Stimulated activated CD4-positive, alpha-beta T cell treated with anti-CD3 and anti-CD28 coated beads, Interleukin-4, amount 100 ng/mL, for 24 hours (primary cell): ENCODE results near the gene PTPRU.

Experiments
- DNase-seq: peaks from one replicate; pipeline ENCODE4 v3.0.0-alpha.2; 2020

The PTPRU gene

DNA sequence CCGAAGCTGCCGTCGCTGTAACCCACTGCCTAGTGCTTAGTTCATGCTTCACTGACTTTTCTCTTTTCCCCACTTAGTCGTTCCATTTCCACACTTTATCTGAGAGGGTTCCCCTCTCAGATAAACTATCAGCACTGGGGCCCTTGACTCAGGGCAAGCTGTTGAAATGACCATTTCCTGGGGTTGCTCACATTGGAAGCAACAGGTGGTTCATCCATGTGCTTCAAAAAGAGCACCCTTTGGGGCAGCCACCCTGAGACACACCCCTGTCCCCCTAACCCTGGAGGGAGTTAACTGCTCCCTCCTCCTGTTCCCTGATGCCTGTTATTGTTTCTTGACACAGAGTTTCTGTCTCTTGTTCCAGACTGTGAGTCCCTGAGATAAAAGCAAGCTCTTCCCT, 107.2 kb downstream of the PTPRU start:
- no peak for DNase-seq

DNA sequence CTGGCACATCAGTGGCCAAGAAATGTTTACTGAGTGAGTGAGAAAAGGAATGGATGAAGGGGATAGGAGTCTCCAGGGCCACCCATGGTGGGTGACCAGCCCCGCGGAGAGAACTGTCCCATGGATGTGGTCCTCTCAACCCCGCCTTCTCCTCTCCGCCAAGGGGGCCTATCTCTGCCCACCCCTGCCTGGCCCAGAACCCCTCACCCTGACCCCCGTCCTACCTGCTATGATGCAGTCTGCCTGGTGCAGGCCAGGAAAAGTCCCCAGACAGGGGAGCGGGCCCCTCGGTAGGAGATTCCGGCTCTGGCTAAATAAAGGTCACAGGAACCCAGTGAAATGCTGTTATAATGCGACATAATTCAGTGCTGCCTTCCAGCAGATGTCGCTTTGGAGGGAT, 107.6 kb downstream of the PTPRU start:
- DNase-seq = no peak

DNA sequence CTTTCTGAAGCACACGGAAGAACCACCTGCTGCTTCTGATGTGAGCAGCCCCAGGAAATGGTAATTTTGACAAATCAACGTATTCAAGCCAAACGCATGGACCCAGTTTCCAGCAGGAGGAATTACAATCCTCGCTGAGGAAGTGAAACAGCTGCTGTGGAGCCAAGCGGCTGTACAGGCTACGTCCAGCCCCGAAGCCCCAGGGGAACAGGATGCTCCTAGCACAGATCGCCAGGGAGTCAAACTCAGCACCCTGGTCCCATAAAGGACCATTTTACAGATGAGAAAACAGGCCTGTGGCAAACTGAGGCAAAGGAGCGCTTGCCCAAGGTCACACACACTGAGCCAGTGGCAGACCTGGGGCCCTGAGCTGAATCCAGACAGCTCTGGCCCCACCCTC, 108.0 kb downstream of the PTPRU start:
- DNase-seq = no peak

DNA sequence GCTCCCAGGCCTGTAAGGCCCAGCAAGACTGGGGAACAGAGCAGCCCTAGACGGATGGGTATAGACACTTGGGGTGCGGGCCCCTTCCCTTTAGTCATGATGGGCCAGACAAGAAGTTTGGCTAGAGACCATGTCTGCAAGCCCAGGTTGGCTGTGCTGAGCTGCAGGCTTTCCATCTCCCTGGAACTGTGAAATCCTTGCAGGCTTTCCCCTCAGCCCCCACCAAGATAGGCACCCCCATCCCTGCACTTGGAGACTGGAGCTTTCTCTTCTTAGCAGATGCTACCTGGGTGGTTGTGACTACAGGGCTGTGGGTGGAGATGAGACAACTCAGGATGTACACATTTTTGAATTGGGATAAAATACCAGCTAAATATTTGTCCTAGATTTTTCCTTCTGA, 110.3 kb downstream of the PTPRU start:
- DNase-seq = no peak

DNA sequence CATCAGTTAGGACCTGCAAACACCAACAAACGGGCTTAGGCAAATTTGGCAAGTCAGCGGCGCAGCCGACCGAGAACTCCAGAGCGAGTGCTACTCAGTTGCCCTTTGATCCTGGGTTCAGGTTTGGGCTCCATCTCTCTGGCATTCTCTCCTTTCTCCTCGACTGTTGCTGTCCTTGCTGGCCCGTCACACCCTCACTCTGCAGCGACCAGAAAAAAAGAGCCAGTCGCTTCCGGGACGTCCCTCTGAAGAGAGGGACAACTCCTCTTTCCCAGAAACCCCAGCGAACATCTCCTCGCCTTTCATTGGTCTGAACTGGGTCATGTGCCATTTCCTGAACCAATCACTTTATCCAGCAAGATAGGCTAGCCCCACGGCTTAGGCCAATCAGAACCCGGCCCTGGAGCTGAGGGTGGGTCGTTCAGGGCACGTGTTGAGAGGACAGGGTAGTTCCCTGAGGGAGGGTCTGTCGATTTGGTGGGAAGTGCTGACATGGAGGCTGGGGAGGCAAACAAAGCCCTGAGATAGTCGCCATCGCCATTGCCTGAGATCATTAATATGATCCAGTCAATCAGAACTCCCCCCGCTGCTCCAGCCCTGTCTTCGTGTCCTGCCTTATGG, 113.7 kb downstream of the PTPRU start:
- no peak for DNase-seq

DNA sequence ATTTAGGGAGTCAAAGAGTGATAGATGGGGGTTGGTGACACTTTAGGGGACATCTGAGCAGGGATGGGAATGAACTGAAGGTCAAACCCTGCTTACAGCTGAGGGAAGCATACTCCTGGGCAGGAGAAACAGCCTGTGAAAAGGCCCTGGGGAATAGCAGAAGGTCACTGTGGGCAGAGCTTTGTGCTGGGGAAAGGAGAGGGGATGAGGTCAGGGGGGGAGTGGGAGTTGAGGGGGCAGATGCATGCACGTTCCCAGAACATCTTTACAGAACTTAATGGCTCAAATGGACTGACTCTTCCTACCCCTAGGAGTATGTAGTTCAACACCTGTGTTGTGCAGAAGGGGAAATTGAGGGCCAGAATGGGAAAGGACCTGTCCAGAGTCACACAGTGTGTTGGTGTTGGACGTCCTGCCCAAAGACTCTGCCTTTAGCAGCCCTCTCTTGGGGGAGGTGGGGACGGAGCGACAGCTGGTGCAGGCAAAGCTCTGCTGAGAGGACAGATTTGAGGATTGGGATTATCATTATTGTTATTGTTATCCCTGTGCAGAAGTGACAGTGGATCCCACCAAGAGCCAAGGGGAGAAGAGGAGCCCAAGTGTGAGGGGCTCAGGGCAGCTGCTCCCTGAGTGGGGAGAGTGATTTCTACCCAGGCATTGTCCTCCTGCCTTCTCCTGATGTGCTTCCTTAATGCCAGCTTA, 116.5 kb downstream of the PTPRU start:
- no peak for DNase-seq

DNA sequence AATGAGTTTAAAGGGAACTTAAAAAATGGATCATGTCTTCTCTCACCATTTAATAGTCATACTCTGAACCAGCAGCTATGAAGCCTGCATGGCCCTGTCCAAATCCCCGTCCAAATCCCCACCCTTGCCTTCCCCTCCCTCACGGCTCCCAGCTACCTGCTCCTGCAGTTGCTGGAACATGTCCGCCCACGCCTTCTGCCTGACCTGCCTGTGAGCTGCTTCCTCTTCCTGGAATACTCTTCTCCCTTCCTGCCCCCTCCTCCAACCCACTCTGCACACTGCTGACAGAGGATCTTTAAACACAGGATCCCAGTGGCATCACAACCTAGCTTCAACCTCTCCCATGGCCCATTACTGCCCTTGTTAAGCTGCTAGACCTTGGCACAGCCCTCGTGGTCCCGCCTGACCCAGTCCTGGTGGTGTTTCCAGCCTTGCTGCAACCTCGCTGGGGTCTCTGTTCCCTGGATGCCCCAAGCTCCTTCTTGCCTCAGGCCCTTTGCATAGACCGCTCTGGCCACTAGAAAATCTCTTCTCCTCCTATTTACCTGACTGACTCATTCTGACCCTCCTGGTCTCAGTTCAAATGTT, 118.3 kb downstream of the PTPRU start:
- DNase-seq = no peak

DNA sequence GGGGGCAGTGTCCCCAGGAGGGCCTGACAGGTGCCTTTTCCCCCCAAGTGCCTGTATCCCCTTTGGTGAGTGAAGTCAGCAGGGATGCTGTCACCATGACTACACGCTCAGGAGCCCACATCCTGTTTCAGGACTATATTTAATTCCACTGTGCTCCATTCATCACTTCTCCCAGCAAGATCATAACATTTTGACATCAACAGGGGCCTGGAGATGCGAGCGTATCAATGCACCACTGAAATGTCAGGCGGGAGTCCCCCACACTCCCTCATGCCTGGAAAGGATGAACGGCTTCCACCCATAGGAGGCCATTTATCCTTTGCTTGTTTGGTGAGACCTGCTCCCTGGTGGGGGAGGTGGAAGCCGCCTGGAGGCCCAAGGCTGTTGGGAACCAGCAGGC, 119.1 kb downstream of the PTPRU start:
- no peak for DNase-seq

DNA sequence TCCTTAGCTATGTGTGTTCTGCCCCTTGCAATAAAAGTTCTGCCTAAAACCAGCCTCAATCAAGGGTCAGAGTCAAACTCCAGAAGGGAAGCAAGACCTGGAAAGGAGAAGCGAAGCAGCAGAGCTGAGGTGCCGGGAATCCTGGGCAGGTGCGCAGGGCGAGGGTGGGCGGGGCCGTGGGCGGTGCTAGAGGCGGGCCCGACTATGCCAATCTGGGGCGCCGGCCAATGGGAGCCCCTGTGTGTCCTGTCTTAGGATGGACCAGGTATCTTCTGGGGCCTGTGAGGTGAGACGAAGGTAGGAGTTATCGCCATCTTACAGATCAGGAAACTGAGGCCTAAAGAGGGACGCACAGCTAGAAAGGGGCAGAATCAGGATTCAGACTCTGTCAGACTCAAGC, 120.3 kb downstream of the PTPRU start:
- DNase-seq = no peak

DNA sequence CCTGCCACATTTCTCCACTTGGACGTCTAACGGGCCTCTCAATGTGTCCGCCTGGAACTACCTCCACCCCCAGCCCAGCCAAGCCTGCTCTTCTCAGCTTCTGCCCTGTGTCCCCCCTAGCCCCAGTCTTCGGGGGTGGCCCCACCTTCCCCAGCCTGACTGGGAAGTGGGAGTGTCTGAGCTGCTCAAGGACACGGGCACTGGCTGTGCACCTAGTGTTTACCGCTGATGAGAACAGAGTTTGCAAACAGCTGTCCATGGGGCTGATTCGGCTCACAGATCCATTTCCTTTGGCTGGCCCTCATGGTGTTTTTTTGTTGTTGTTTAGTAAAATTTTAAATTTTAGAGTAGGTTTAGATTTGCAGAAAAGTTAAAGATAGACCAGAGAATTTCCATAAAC, 121.1 kb downstream of the PTPRU start:
- DNase-seq = no peak

DNA sequence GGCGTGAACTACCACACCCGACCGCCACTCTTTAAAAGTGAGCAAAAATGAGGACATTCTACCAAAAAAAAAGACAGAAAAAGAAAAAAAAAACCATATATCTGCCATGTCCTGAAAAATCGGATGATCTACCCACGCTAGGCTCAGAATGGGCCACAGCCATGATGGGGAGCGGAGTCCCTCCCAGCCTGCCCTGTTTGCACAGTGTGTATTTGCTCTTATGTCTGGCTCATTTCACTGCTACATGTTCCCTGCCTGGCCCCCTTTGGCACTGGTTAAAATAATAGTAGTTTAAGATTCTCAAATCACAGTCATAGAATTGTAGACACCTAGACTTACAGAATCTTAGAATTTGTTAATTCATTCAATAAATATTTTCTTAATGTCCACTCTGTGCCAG, 121.9 kb downstream of the PTPRU start:
- no peak for DNase-seq

DNA sequence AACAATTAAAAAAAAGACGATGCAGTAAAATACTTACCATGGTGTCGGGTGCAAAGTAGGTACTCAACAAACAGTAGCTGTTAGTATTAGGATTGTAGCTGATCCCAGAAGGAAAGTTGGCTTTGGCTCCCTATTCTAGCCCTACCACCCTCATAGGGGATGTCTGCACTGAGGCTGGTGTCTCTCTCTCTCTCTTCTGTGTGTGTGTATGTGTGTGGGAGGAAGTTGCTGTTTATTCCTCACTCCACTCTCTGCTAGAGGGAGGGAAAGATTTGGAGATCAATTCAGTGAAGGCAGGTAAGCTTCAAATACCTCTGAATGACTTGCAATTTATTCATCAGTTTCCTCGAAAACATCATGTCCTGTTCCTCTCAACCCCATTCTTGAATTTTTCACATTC, 124.4 kb downstream of the PTPRU start:
- no peak for DNase-seq

DNA sequence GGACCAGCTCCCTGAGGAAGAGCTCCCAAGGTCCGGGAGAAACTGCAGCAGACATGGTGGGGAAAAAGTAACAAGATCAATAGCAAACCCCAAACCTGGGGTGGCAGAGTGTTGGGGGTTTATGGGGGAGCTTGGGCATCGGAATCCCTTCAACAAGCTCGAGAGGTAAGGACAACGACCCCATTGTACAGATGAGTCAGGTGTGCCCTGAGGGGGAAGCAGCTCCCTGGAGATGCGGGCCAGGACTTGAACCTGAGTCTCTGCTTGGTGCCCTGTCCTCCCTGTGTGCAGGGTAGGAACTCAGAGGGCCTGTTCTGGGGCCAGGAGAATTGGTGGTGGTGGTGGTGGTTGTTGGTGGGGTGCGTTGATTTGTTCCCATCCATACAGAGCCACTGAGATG, 125.4 kb downstream of the PTPRU start:
- no peak for DNase-seq

DNA sequence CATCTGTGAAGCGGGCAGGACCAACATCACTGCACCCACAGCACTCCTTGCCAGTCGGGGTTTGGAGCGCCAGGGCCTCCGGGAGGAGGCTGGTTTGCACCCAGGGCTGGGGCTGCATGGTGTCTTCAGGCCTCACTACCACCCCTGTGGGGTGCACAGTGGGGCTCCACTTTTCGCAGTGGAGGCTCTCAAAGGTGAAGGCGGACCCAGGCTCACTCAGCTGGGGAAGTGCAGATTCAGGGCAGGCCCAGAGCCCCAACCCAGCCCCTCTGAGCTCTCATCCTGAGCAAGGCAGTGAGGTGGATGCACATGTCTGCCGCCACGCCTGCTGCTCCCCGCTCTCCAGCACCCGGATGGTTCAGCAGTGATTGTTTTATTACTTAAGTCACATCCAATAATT, 125.8 kb downstream of the PTPRU start:
- DNase-seq = no peak

DNA sequence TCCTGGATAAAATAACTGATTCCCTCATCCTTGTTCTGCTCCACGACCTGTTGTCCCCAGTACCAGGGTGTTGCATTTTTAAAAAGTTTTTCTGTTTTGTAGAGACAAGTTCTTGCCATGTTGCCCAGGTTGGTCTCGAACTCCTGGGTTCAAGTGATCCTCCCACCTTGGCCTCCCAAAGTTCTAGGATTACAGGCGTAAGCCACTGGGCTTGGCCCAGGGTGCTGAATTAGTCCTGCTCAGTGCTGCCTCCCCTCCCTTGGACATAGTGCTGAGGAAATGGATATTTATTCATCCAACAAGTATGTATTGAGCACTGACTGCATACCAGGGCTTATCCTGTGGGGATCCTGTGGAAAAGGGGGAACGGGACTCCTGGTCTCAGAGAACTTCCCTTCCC, 126.4 kb downstream of the PTPRU start:
- no peak for DNase-seq

DNA sequence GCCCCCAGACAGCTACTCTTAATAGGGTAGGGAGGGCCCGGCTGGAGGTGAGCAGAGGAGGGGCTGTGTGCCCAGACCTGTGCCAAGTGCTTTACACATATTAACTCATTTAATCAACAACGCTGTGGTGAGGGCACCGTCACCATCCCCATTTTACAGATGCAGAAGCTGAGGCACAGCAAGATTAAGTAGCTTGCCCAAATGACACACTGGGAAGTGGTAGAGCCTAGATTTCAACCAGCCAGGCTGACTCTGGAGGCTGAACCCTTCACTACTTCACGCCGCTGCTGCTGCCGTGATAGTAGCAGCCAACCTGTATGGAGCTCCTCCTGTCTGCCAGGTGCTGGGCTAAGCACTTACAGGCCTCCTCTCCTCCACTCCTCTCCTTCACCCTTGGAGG, 127.2 kb downstream of the PTPRU start:
- no peak for DNase-seq

DNA sequence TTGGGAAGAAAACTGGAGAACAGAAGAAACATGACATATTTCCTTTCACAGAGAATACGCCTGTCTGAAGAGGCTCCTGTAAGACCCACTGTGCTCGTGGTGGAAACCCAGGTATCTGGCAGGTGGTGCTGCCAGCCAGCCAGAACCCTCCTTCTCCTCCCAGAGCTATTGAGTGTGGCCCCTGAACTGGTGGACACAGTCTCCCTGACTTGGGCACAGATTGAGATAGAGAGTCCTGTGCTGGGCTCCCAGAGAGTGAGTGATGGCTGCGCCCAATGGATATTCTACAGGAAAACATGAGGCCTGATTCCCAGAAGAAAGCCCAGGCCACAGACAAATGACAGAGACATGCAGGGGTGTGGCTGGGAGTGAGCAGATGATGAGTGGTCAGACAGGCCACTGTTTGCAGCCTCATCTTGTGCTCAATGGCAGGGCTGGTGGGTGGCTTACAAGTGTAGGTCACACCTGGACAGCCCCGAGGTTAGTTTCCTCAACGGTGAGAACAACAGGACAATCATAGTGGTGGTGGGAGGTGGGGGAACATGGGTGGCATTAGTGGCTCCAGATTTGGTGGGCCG, 127.9 kb downstream of the PTPRU start:
- no peak for DNase-seq

DNA sequence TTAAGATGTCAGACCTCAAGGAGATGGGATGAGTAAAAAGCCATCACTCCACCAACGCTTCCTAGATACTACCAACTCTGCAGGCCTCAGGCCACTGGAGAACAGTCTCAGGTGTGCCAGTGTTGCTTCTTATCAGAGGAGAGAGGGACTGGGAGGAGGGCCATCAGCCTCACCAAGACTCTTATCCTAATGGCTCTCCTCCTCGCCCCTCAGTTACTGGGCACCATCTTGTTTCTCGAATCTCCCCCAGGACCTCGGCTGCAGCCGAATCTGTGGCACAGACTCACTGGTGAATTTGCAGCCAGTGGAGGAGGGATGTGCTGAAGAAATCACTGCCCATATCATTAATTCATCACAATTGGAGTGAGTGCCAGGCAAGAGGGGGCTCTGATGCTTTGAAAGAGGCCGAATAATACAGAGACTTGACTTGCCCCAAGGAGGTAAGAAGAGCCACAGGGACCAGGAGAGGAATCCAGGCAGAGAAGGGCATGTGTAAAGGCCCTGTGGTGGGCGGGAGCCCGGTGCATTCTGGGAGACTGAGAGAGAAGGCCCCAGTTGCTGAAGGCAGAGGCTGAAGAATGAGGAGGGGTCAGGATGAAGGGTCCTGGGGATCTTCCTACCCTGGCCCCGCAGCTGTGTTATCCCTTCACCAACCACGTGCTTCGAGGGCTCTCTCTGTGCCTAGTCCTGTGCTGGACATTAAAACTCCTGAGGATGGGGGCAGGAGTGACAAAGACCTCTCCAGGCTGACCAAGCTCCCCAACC, 129.8 kb downstream of the PTPRU start:
- no peak for DNase-seq

DNA sequence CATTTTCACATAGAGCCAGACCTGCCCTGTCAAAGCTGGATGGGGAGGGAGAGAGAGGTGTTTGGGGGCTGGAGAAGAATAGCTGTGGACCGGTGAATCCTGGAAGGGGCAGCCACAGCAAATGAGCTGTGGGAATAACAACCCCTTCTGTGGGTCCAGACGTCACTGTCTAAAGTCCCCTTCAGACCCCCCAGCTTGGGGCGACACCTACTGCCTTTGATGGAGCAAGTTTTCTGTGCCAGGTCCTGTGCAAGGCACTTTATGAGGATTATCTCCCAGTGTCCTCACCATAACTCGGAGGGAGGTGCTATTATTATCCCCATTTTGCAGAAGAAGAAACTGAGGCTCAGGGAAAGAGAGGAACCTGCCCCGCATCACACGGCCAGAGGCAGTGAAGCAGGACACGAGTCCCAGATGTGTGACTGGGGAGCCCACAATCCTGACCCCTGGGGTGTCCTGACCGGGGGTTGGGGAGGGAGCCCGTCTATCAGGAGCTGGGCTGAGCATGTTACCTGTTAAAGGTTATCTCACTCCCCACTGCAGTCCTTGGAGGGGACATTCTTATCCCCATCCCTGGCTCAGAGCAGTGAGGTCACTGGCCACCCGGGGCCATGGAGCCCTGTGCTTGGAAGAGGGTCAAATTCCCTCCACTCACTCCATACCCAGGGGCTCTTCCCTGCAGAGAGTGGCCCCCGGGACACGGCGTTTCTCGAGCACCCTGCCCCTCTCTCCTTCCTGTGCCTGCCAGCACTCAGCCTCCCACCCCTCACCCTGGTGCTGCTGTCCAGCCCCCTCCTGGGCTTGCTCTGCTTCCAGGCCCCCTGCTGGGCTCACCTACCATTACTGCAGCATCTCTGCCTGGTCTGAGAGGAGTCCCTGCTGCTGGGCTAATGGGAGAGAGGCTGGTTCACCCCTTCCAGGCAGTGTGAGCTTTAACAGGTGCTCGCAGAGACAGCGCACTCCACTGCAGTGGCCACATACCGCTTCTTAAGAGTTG, 132.9 kb downstream of the PTPRU start:
- DNase-seq = no peak

DNA sequence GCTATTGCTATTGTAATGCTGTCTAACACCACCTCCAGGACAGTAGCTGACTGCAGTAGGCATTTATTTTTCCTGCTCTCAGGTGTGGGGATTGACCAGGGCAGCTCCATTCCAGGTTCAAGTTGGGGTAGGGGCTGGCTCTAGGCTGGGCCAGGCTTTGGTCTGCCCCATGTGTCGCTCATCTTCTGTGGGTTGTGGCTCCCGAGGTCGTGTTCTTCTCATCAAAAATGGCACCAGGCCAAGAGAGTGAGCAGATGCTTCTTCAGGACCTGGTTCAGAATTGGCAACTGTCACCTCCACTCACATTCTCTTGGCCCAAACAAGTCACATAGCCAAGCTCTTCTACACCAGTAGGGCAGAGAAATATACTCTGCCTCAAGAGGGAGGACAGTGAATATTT, 133.7 kb downstream of the PTPRU start:
- DNase-seq = no peak

DNA sequence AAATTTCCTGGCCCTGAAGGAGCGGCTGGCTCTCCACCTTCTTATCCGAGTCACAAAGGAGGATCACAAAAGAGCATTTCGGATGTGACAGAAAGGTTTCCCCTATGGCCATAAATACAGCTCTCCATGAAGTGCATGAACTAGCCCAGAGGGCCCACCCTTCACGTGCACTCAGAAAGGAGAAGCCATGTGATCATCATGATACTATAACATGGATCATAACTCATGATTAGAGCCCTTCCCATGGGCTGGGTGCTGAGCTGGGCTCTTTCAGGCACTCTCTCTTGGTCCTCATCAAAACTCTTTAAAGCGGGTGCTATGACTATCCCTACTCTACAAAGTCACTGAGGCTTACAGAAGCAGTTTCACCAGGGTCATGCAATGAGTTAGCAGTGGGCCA, 135.0 kb downstream of the PTPRU start:
- DNase-seq = no peak

DNA sequence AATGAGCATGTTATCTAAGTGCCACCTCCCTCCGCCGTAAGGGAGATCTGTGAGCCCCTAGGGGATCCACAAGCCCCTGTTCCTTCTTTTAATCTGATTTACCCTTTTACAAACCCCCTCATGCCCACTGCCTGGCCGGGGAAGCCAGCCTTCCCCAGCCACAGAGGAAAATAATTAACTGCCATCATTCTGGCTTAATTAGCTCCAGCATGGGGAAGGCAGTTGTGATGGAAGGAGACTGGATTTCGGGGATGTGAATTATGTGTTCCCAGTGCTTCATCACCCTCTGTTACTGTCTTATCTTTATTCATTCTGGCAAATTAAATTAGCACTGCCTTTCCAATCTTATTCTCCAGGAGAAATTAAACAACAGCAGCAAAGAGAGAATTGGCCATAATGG, 135.8 kb downstream of the PTPRU start:
- DNase-seq = no peak
